ENCODE results near the gene MIP.
"Not testable (repeated sequence)": the region's sequence is repeated elsewhere in the genome, so short reads cannot be mapped to it uniquely, and the experiment has no call there.

DNA sequence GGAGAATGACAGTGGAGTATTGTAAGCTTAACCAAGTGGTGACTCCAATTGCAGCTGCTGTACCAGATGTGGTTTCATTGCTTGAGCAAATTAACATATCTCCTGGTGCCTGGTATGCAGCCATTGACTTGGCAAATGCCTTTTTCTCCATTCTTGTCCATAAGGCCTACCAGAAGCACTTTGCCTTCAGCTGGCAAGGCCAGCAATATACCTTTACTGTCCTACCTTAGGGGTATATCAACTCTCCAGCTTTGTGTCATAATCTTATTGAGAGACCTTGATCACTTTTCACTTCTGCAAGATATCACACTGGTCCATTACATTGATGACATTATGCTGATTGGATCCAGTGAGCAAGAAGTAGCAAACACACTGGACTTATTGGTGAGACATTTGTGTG lies 52.8 kb downstream of the MIP start:
- TF ChIP-seq, protein P1, sequence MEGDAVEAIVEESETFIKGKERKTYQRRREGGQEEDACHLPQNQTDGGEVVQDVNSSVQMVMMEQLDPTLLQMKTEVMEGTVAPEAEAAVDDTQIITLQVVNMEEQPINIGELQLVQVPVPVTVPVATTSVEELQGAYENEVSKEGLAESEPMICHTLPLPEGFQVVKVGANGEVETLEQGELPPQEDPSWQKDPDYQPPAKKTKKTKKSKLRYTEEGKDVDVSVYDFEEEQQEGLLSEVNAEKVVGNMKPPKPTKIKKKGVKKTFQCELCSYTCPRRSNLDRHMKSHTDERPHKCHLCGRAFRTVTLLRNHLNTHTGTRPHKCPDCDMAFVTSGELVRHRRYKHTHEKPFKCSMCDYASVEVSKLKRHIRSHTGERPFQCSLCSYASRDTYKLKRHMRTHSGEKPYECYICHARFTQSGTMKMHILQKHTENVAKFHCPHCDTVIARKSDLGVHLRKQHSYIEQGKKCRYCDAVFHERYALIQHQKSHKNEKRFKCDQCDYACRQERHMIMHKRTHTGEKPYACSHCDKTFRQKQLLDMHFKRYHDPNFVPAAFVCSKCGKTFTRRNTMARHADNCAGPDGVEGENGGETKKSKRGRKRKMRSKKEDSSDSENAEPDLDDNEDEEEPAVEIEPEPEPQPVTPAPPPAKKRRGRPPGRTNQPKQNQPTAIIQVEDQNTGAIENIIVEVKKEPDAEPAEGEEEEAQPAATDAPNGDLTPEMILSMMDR (IDR thresholded peaks at IDR 0.05; ENCODE audit: poor library complexity, severe bottlenecking), result not testable (repeated sequence)
- not testable (repeated sequence) for TF ChIP-seq POLR2AphosphoS5 (IDR thresholded peaks at IDR 0.05); EP300 (conservative IDR thresholded peaks at IDR 0.05; ENCODE audit: poor library complexity, severe bottlenecking); MXI1 (conservative IDR thresholded peaks at IDR 0.05; ENCODE audit: poor library complexity, severe bottlenecking); EZH2 (IDR thresholded peaks at IDR 0.05; ENCODE audit: borderline replicate concordance, insufficient read depth, low read length, poor library complexity, severe bottlenecking); TAF1 (IDR thresholded peaks at IDR 0.05; ENCODE audit: low read depth)

All from neural cell (in vitro differentiated cells).